H1 (cell line): Measurements from ENCODE around the gene KLHDC8B. TPM values are rescaled to one million over a fixed set of nuclear protein-coding genes. Genes with fewer than 3 reads are reported as not detected.

Experiments
- BACH1 ChIP-seq: IDR thresholded peaks from 2 replicates; pipeline ENCODE4 v1.6.1; 2012; ENCODE audit warnings: low read length, improper control_type of control experiment
- CREB1 ChIP-seq: IDR thresholded peaks from 2 replicates; pipeline ENCODE4 v1.6.1; 2012; ENCODE audit warnings: inconsistent platforms
- HDAC6 ChIP-seq: IDR thresholded peaks from one replicate; pipeline ENCODE4 v1.7.1; 2012; ENCODE audit warnings: low read depth, mild to moderate bottlenecking, inconsistent platforms, low read length, moderate library complexity
- KDM5A ChIP-seq: fragments of 200-600 bp; IDR thresholded peaks from 2 replicates; pipeline ENCODE4 v1.7.1; 2012; ENCODE audit warnings: mild to moderate bottlenecking, low read length, inconsistent platforms, mixed read lengths
- POU5F1 ChIP-seq: IDR thresholded peaks from 2 replicates; pipeline ENCODE4 v1.6.1; 2011; ENCODE audit warnings: low read depth, mild to moderate bottlenecking, low read length, moderate library complexity
- RNF2 ChIP-seq: fragments of 200-900, 300-1000 bp; sonication (generic); IDR thresholded peaks from 2 replicates; pipeline ENCODE4 v1.7.1; 2016; ENCODE audit warnings: borderline replicate concordance, low read depth, mild to moderate bottlenecking, antibody characterized with exemption, low read length; ENCODE audit not compliant: poor library complexity, severe bottlenecking; ENCODE audit errors: missing control alignments
- SIX5 ChIP-seq: IDR thresholded peaks from 2 replicates; pipeline ENCODE4 v1.6.1; 2011; ENCODE audit warnings: mild to moderate bottlenecking, low read depth, low read length
- SP1 ChIP-seq: IDR thresholded peaks from 2 replicates; pipeline ENCODE4 v1.6.1; 2011; ENCODE audit warnings: low read depth, low read length
- TCF12 ChIP-seq: IDR thresholded peaks from 2 replicates; pipeline ENCODE4 v1.6.1; 2011; ENCODE audit warnings: low read depth, mild to moderate bottlenecking, low read length
- TEAD4 ChIP-seq: IDR thresholded peaks from 2 replicates; pipeline ENCODE4 v1.6.1; 2012; ENCODE audit warnings: low read depth, low read length, inconsistent platforms, mixed read lengths
- polyA plus RNA-seq, 7 experiments: library from polyadenylated mRNA; depleted of rRNA in 3 of 7; stranded (reverse) in 5 of 7; unstranded in 2 of 7; fragments of >200 nt in 5 of 7; fragments of 200-250 nt in 2 of 7; gene quantifications; 1 replicate in 5 of 7; 2 replicates in 1 of 7; 4 replicates in 1 of 7; pipeline versions ENCODE4 v1.2.1 to v1.2.3, GENCODE V29; 2011 to 2013; ENCODE audit warnings: missing spikeins in 2 of 7, mixed read lengths in 2 of 7
- total RNA-seq: library from RNA; stranded (reverse); fragmentation: NEBNext Ultra II Directional; extraction: Animal tissue kit (Norgen Biotek cat#: 25700); gene quantifications from 2 replicates; pipeline ENCODE4 v1.2.1, GENCODE V29; 2021
- TF ChIP-seq, protein P1 (sequence below): fragments of 300-600 bp; sonication (generic); IDR thresholded peaks from 2 replicates; pipeline ENCODE4 v1.7.1; 2012; ENCODE audit warnings: low read length, moderate library complexity, mild to moderate bottlenecking, inconsistent platforms; ENCODE audit not compliant: insufficient replicate concordance
- TF ChIP-seq, protein P2 (sequence below): IDR thresholded peaks from 2 replicates; pipeline ENCODE4 v1.6.1; 2012; ENCODE audit warnings: inconsistent platforms

Gene KLHDC8B
- total and polyA plus RNA-seq, 2 of the 8 experiments (the other 6 are each of a cell fraction or from before 2014, with no cell fraction given) = 15.8 to 21.3 TPM

GRCh38 chr3:49199900-49200281 is 28.5 kb downstream of the KLHDC8B start (continued):
- TF ChIP-seq, protein P1, sequence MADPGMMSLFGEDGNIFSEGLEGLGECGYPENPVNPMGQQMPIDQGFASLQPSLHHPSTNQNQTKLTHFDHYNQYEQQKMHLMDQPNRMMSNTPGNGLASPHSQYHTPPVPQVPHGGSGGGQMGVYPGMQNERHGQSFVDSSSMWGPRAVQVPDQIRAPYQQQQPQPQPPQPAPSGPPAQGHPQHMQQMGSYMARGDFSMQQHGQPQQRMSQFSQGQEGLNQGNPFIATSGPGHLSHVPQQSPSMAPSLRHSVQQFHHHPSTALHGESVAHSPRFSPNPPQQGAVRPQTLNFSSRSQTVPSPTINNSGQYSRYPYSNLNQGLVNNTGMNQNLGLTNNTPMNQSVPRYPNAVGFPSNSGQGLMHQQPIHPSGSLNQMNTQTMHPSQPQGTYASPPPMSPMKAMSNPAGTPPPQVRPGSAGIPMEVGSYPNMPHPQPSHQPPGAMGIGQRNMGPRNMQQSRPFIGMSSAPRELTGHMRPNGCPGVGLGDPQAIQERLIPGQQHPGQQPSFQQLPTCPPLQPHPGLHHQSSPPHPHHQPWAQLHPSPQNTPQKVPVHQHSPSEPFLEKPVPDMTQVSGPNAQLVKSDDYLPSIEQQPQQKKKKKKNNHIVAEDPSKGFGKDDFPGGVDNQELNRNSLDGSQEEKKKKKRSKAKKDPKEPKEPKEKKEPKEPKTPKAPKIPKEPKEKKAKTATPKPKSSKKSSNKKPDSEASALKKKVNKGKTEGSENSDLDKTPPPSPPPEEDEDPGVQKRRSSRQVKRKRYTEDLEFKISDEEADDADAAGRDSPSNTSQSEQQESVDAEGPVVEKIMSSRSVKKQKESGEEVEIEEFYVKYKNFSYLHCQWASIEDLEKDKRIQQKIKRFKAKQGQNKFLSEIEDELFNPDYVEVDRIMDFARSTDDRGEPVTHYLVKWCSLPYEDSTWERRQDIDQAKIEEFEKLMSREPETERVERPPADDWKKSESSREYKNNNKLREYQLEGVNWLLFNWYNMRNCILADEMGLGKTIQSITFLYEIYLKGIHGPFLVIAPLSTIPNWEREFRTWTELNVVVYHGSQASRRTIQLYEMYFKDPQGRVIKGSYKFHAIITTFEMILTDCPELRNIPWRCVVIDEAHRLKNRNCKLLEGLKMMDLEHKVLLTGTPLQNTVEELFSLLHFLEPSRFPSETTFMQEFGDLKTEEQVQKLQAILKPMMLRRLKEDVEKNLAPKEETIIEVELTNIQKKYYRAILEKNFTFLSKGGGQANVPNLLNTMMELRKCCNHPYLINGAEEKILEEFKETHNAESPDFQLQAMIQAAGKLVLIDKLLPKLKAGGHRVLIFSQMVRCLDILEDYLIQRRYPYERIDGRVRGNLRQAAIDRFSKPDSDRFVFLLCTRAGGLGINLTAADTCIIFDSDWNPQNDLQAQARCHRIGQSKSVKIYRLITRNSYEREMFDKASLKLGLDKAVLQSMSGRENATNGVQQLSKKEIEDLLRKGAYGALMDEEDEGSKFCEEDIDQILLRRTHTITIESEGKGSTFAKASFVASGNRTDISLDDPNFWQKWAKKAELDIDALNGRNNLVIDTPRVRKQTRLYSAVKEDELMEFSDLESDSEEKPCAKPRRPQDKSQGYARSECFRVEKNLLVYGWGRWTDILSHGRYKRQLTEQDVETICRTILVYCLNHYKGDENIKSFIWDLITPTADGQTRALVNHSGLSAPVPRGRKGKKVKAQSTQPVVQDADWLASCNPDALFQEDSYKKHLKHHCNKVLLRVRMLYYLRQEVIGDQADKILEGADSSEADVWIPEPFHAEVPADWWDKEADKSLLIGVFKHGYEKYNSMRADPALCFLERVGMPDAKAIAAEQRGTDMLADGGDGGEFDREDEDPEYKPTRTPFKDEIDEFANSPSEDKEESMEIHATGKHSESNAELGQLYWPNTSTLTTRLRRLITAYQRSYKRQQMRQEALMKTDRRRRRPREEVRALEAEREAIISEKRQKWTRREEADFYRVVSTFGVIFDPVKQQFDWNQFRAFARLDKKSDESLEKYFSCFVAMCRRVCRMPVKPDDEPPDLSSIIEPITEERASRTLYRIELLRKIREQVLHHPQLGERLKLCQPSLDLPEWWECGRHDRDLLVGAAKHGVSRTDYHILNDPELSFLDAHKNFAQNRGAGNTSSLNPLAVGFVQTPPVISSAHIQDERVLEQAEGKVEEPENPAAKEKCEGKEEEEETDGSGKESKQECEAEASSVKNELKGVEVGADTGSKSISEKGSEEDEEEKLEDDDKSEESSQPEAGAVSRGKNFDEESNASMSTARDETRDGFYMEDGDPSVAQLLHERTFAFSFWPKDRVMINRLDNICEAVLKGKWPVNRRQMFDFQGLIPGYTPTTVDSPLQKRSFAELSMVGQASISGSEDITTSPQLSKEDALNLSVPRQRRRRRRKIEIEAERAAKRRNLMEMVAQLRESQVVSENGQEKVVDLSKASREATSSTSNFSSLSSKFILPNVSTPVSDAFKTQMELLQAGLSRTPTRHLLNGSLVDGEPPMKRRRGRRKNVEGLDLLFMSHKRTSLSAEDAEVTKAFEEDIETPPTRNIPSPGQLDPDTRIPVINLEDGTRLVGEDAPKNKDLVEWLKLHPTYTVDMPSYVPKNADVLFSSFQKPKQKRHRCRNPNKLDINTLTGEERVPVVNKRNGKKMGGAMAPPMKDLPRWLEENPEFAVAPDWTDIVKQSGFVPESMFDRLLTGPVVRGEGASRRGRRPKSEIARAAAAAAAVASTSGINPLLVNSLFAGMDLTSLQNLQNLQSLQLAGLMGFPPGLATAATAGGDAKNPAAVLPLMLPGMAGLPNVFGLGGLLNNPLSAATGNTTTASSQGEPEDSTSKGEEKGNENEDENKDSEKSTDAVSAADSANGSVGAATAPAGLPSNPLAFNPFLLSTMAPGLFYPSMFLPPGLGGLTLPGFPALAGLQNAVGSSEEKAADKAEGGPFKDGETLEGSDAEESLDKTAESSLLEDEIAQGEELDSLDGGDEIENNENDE = no peak
- no peak for TF ChIP-seq TCF12
- TF ChIP-seq HDAC6 = no peak
- TF ChIP-seq CREB1 = no peak
- no peak for TF ChIP-seq TEAD4
- no peak for TF ChIP-seq RNF2
- TF ChIP-seq KDM5A = no peak
- no peak for TF ChIP-seq BACH1
- TF ChIP-seq POU5F1 = no peak
- TF ChIP-seq, protein P2, sequence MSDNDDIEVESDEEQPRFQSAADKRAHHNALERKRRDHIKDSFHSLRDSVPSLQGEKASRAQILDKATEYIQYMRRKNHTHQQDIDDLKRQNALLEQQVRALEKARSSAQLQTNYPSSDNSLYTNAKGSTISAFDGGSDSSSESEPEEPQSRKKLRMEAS = no peak
- TF ChIP-seq SIX5 = no peak
- TF ChIP-seq SP1 = no peak
